ENCODE measurements around the gene FGF19.

DNA sequence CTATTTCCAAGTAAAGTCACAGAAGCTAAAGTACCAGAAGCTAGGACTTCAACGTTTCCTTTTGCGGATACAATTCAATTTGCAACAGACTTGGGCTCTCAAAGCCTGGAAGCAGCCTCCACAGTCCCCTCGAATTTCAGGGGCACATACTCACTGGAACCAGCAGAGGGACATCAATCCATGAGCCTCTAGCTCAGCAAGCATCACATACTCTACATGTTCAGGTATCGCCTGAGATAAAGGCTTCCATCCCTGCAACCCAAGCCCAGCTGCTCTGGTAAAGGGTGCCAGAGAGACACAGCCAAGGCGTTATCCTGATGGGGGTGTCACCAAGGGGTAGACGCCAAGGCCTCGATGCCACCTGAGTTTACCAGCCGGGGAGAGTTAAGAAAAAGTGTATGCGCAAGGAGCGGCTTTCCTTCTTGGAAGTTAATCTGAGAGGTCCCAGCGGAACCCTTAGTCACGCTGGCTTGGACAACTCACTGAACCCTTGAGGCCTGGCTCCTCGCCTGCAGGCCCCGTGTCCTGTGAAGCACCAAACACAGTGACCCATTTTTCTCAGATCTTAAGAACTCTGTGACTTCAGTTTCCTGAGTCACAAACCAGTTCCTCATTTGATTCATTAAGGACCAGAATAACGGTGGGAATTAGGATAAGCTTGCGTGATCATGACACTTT, 41.7 kb downstream of the FGF19 start:
- TF ChIP-seq, protein P1, sequence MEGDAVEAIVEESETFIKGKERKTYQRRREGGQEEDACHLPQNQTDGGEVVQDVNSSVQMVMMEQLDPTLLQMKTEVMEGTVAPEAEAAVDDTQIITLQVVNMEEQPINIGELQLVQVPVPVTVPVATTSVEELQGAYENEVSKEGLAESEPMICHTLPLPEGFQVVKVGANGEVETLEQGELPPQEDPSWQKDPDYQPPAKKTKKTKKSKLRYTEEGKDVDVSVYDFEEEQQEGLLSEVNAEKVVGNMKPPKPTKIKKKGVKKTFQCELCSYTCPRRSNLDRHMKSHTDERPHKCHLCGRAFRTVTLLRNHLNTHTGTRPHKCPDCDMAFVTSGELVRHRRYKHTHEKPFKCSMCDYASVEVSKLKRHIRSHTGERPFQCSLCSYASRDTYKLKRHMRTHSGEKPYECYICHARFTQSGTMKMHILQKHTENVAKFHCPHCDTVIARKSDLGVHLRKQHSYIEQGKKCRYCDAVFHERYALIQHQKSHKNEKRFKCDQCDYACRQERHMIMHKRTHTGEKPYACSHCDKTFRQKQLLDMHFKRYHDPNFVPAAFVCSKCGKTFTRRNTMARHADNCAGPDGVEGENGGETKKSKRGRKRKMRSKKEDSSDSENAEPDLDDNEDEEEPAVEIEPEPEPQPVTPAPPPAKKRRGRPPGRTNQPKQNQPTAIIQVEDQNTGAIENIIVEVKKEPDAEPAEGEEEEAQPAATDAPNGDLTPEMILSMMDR (conservative IDR thresholded peaks at IDR 0.05; ENCODE audit: low read depth, low read length): peak; percentile 54
- no peak for TF ChIP-seq EZH2 (IDR thresholded peaks at IDR 0.05; ENCODE audit: borderline replicate concordance, low read depth, low read length, poor library complexity, severe bottlenecking)
